ENCODE results near the gene MYO18B. TPM values are rescaled to one million over a fixed set of nuclear protein-coding genes. Genes with fewer than 3 reads are reported as not detected.

The MYO18B gene
- polyA plus RNA-seq, 3 donors, result not detected

DNA sequence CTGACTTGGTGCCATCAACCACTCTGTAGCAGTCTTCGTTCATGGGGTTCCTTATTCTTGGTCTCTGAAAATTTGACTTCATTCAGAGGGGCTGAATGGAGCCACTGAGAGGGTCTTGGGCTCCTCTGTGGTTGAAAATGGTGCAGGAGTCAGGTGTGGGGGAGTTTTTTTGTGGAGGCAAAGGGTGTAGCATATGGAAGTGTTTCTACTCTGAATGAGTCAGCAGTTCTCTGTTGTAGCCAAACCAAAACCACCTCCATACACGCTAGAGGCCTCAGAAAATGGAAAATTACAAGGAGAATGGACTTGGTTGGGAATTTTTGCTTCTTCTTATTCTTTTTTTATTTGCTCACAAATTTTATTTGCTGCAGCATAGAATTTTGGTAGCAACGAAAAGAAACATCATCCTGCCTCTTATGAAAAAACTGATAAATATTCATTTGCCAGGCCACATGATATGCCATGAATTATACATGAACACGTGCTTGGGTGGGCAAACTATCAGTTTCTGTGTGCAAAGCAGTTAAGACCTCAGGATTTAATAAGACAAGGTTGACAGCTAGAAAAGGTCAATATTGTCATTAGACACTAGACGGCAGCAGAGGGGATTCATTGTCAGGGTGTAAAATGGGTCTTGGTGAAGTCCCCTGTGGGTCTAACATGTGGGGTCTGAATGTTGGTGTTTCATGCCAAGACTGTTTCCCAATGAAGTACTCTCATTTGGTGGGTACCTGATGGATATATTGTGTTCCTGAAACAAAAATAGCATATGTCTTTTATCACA, 111.7 kb downstream of the MYO18B start:
- Mint-ChIP-seq H3K4me1 (no peaks in the 10 kb centered on the region), H3K27me3 (ENCODE audit: low read depth in 3 of 3) (peaks cover 3 to 5% (median 4%) of the 10 kb centered on the region in 3 donors), H3K9me3 (no peaks in the 10 kb centered on the region), H3K27ac (no peak overlapping the region), H3K36me3 (no peaks in the 10 kb centered on the region), H3K4me3 (no peak overlapping the region)
- 67% methylated on average over 3 of the region's 5 CpGs for WGBS (ENCODE audit: insufficient coverage)
- H3K36me3 ChIP-seq (replicated peaks in 1 of 2; ENCODE audit: control insufficient read depth in 1 of 2, insufficient read depth in 2 of 2, low read length in 2 of 2), result no peaks in the 10 kb centered on the region
- H3K79me2 ChIP-seq (ENCODE audit: insufficient read depth, low read length), result no peaks in the 10 kb centered on the region
- TF ChIP-seq, protein P1, sequence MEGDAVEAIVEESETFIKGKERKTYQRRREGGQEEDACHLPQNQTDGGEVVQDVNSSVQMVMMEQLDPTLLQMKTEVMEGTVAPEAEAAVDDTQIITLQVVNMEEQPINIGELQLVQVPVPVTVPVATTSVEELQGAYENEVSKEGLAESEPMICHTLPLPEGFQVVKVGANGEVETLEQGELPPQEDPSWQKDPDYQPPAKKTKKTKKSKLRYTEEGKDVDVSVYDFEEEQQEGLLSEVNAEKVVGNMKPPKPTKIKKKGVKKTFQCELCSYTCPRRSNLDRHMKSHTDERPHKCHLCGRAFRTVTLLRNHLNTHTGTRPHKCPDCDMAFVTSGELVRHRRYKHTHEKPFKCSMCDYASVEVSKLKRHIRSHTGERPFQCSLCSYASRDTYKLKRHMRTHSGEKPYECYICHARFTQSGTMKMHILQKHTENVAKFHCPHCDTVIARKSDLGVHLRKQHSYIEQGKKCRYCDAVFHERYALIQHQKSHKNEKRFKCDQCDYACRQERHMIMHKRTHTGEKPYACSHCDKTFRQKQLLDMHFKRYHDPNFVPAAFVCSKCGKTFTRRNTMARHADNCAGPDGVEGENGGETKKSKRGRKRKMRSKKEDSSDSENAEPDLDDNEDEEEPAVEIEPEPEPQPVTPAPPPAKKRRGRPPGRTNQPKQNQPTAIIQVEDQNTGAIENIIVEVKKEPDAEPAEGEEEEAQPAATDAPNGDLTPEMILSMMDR (IDR thresholded peaks at IDR 0.05), result no peak
- H3K4me3 ChIP-seq (replicated peaks in 1 of 3; ENCODE audit: low read depth in 2 of 3, low read length in 3 of 3), result no peak overlapping the region
- H3K27me3 ChIP-seq (ENCODE audit: control insufficient read depth in 2 of 2, insufficient read depth in 2 of 2, low read length in 2 of 2), result no peaks in the 10 kb centered on the region
- no peak overlapping the region for H2AFZ ChIP-seq (ENCODE audit: insufficient read depth, low read depth, low read length, poor library complexity, severe bottlenecking)
- H3K9ac ChIP-seq (ENCODE audit: insufficient read depth, low read length, poor library complexity, severe bottlenecking), result no peak overlapping the region
- no peak overlapping the region for H3K4me2 ChIP-seq (replicated peaks; ENCODE audit: extremely low read depth, low read length, poor library complexity, severe bottlenecking)
- H3K4me1 ChIP-seq (ENCODE audit: control insufficient read depth in 1 of 2, insufficient read depth in 2 of 2, low read length in 2 of 2), result no peaks in the 10 kb centered on the region
- H4K20me1 ChIP-seq (ENCODE audit: insufficient read depth, low read length), result no peaks in the 10 kb centered on the region
- H3K9me3 ChIP-seq (replicated peaks in 1 of 2; ENCODE audit: control insufficient read depth in 1 of 2, insufficient read depth in 1 of 2, low read length in 2 of 2), result no peaks in the 10 kb centered on the region
- no peak overlapping the region for H3K27ac ChIP-seq (ENCODE audit: low read depth in 1 of 2, low read length in 2 of 2)
- intact Hi-C loops (cut with micrococcal nuclease), result no loop called here
- DNase-seq, result no peak

DNA sequence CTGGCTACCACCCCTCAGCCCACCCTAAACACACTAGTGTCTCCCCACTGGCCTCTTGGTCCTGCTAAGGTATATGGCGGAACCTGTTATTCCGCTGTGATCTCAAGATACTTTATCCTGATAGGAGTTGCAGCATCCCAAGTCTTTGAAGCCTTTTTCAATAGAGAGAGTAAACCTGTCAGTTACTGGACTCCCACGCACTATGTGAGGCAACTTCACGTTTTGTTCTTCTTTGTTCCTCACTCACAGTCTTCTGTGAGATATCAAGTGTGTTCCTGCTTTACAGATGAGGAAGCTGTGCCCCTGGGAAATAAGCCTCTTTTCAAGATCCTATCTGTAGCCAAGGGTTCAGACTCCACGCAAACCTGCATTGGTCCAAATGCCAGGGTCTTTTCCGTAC, 127.8 kb downstream of the MYO18B start:
- Histone ChIP-seq H4K20me1 (ENCODE audit: insufficient read depth, low read length) (no peaks in the 10 kb centered on the region), H3K4me1 (ENCODE audit: control insufficient read depth in 1 of 2, insufficient read depth in 2 of 2, low read length in 2 of 2) (no peaks in the 10 kb centered on the region), H3K9ac (ENCODE audit: insufficient read depth, low read length, poor library complexity, severe bottlenecking) (no peak overlapping the region), H3K4me3 (replicated peaks in 1 of 3; ENCODE audit: low read depth in 2 of 3, low read length in 3 of 3) (no peak overlapping the region), H3K27ac (ENCODE audit: low read depth in 1 of 2, low read length in 2 of 2) (no peak overlapping the region), H3K79me2 (ENCODE audit: insufficient read depth, low read length) (no peaks in the 10 kb centered on the region), H3K4me2 (replicated peaks; ENCODE audit: extremely low read depth, low read length, poor library complexity, severe bottlenecking) (no peak overlapping the region), H3K9me3 (replicated peaks in 1 of 2; ENCODE audit: control insufficient read depth in 1 of 2, insufficient read depth in 1 of 2, low read length in 2 of 2) (no peaks in the 10 kb centered on the region), H3K27me3 (ENCODE audit: control insufficient read depth in 2 of 2, insufficient read depth in 2 of 2, low read length in 2 of 2) (no peaks in the 10 kb centered on the region), H2AFZ (ENCODE audit: insufficient read depth, low read depth, low read length, poor library complexity, severe bottlenecking) (no peak overlapping the region), H3K36me3 (replicated peaks in 1 of 2; ENCODE audit: control insufficient read depth in 1 of 2, insufficient read depth in 2 of 2, low read length in 2 of 2) (no peaks in the 10 kb centered on the region)
- TF ChIP-seq, protein P1 (IDR thresholded peaks at IDR 0.05), result no peak
- Mint-ChIP-seq H3K4me3 (no peak overlapping the region), H3K4me1 (no peaks in the 10 kb centered on the region), H3K36me3 (no peaks in the 10 kb centered on the region), H3K9me3 (peaks cover 0 to 1% (median 0%) of the 10 kb centered on the region in 7 donors), H3K27me3 (ENCODE audit: low read depth in 3 of 3) (peaks cover 0 to 6% (median 2%) of the 10 kb centered on the region in 3 donors), H3K27ac (no peak overlapping the region)
- no peak for DNase-seq
- intact Hi-C loops (cut with micrococcal nuclease), result no loop called here
- 80% methylated on average over 4 of the region's 6 CpGs for WGBS (ENCODE audit: insufficient coverage)
